Right cardiac atrium (tissue), 5 donors: ENCODE measurements around the gene BCL2L13. TPM values are rescaled to one million over a fixed set of nuclear protein-coding genes. Genes with fewer than 3 reads are reported as not detected.
A peak's percentile ranks its signal among the peaks of the same experiment; 100 is the strongest.
"Not testable (repeated sequence)": the region's sequence is repeated elsewhere in the genome, so short reads cannot be mapped to it uniquely, and the experiment has no call there.

Source experiments
- ATAC-seq, 2 donors: fragments of 200-7000 bp; cut with Tn5 transposase; one replicate each; pipeline versions ENCODE4 v1.8.0 to v1.9.1; 2020; ENCODE audit warnings: moderate library complexity in 2 of 2, mild to moderate bottlenecking in 1 of 2
- DNase-seq, 3 donors: peaks; one replicate each; pipeline ENCODE4 v3.0.0-alpha.2; 2020
- H3K27ac ChIP-seq: one replicate; pipeline ENCODE4 v1.5.1; 2013; ENCODE audit warnings: mild to moderate bottlenecking, low read length, control low read depth, moderate library complexity
- H3K27me3 ChIP-seq: one replicate; pipeline ENCODE4 v1.6.1; 2013; ENCODE audit not compliant: control insufficient read depth, insufficient read depth
- H3K4me1 ChIP-seq: one replicate; pipeline ENCODE4 v1.6.1; 2013; ENCODE audit warnings: low read length; ENCODE audit not compliant: control insufficient read depth, insufficient read depth
- H3K4me3 ChIP-seq: one replicate; pipeline ENCODE4 v1.5.1; 2013; ENCODE audit warnings: low read length, control low read depth
- H3K9me3 ChIP-seq: one replicate; pipeline ENCODE4 v1.6.1; 2013; ENCODE audit warnings: low read length; ENCODE audit not compliant: control insufficient read depth
- WGBS: extraction: QIAGEN DNeasy Blood & Tissue Kit; methylation state at CpG from one replicate; pipeline ENCODE4 v1.1.7; 2013; 5-methylcytosine and 5-hydroxymethylcytosine counted together
- intact Hi-C, 4 donors: fragments of 100-400 bp; cut with DNase I; formaldehyde crosslinking; loops; one replicate each; pipeline versions ENCODE4 v1.11.0 to v1.14.0; 2022 to 2023
- polyA plus RNA-seq: library from polyadenylated mRNA; stranded (reverse); fragments of 200-250 nt; gene quantifications from one replicate; pipeline ENCODE4 v1.2.3, GENCODE V29; 2013
- total RNA-seq, 4 donors: library from RNA; stranded (reverse); fragmentation: NEBNext Ultra II Directional; extraction: Animal tissue kit (Norgen Biotek cat#: 25700); gene quantifications; one replicate each; pipeline ENCODE4 v1.2.1, GENCODE V29; 2021
- donor health status: healthy with polysubstance abuse.
- donor health status: DM: no; HTN: yes; CAD: no.
- donor health status: DM: no; HTN: no; CAD: no.
- donor health status: DM: no; HTN: yes; CAD: no; lungs with severe emphysema.
- donor health status: DM: yes; HTN: yes; CAD: no.

The BCL2L13 gene
- total and polyA plus RNA-seq, 5 donors: 40.0 to 62.9 (median 54.5) TPM

GRCh38 chr22:17634696-17635095 is 3.9 kb upstream of the BCL2L13 start:
- H3K9me3 ChIP-seq: no peaks in the 10 kb centered on the region
- no peaks in the 10 kb centered on the region for H3K27me3 ChIP-seq
- WGBS: 92% methylated on average over 3 of the region's 3 CpGs
- ATAC-seq: no peak
- H3K27ac ChIP-seq: no peak overlapping the region
- intact Hi-C loops: loop anchor here in 2 of 4 donors (10.0 kb wide), 1 partner anchor 60 kb away; no protein-coding TSS in a partner anchor
- DNase-seq: no peak
- no peak overlapping the region for H3K4me3 ChIP-seq
- H3K4me1 ChIP-seq: no peaks in the 10 kb centered on the region

DNA sequence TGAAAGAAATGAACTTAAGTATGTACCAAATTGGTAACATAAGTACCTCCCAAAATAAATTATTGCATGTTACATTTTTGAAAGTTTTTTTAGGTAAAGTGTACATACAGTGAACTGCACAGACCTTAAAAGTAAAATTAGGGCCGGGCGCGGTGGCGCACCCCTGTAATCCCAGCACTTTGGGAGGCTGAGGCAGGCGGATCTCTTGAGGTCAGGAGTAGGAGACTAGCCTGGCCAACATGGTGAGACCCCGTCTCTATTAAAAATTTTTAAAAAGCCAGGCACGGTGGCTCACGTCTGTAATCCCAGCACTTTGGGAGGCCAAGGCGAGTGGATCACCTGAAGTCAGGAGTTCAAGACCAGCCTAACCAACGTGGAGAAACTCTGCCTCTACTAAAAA is 1.7 kb upstream of the BCL2L13 start:
- intact Hi-C loops: loop anchor here in 2 of 4 donors (10.0 kb wide), 1 partner anchor 62 kb away; no protein-coding TSS in a partner anchor
- ATAC-seq, H3K4me1 ChIP-seq, H3K27ac ChIP-seq, DNase-seq, H3K4me3 ChIP-seq, H3K27me3 ChIP-seq, H3K9me3 ChIP-seq: not testable (repeated sequence)
- 85% methylated on average over 10 of the region's 10 CpGs for WGBS

DNA sequence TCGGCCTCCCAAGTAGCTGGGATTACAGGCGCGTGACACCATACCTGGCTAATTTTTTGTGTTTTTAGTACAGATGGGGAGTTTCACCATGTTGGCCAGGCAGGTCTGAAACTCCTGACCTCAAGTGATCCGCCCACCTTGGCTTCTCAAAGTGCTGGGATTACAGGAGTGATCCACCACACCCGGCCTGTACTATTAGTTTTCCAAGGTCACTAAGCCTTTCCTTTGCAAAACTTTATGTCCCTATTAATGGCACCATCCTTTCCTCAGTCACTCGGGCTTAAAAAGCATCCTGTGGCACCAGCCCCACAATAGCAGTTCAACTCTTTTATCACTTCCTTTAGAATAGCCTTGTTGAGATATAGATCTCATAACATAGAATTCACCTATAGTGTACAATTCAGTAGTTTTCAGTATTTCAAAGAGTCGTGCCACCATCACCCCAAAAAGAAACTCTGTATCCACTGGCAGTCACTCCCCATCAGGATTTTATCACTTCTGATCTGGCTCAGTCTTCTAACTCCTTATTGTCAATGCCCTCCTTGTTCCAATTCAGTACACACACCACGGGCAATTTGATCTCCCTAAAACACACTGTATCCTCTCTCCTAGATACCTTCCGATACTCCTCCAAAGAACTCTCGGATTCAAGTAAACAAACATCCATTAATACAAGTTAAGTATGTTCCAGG is 921 bp upstream of the BCL2L13 start:
- Histone ChIP-seq H3K4me3 (peak overlapping the region; percentile 78), H3K9me3 (no peaks in the 10 kb centered on the region), H3K27me3 (no peaks in the 10 kb centered on the region), H3K4me1 (peaks cover 2% of the 10 kb centered on the region), H3K27ac (peak overlapping the region; percentile 93)
- intact Hi-C loops: loop anchor here in 2 of 4 donors (10.0 kb wide), 1 partner anchor 63 kb away; no protein-coding TSS in a partner anchor
- 57% methylated on average over 10 of the region's 10 CpGs for WGBS
- DNase-seq (no peak), ATAC-seq (peak in 1 of 2 donors; percentile 1)

DNA sequence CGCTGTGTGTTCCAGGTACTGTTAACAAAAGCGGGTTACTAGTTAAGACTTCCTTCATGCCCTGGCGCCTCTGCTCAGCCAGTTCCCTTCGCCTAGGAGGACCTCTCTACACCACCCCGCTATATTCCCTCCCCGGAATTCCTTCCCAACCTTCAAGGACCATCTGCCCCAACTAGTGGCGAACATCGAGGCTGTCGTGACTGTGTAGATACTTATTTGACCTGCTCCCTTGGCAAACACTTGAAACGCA is 450 bp upstream of the BCL2L13 start:
- Histone ChIP-seq H3K27me3 (no peaks in the 10 kb centered on the region), H3K27ac (peak overlapping the region; percentile 93), H3K9me3 (no peaks in the 10 kb centered on the region), H3K4me3 (peak overlapping the region; percentile 78), H3K4me1 (peaks cover 2% of the 10 kb centered on the region)
- ATAC-seq (peak; percentile 57 to 69), DNase-seq (no peak)
- intact Hi-C loops: loop anchor here in 2 of 4 donors (10.0 kb wide), 1 partner anchor 63 kb away; no protein-coding TSS in a partner anchor
- 2% methylated on average over 10 of the region's 10 CpGs for WGBS

- ATAC-seq (peak; percentile 42 to 55), DNase-seq (no peak)
- peak overlapping the region; percentile 78 for H3K4me3 ChIP-seq
- intact Hi-C loops: loop anchor here in 2 of 4 donors (10.0 kb wide), 1 partner anchor 64 kb away; no protein-coding TSS in a partner anchor
- H3K27me3 ChIP-seq: no peaks in the 10 kb centered on the region
- H3K27ac ChIP-seq: peak overlapping the region; percentile 93
- 7% methylated on average over 8 of the region's 8 CpGs for WGBS
- H3K4me1 ChIP-seq: peaks cover 2% of the 10 kb centered on the region
- no peaks in the 10 kb centered on the region for H3K9me3 ChIP-seq
These were observed 737 bp downstream of the BCL2L13 start for GRCh38 chr22:17639247-17639741.

DNA sequence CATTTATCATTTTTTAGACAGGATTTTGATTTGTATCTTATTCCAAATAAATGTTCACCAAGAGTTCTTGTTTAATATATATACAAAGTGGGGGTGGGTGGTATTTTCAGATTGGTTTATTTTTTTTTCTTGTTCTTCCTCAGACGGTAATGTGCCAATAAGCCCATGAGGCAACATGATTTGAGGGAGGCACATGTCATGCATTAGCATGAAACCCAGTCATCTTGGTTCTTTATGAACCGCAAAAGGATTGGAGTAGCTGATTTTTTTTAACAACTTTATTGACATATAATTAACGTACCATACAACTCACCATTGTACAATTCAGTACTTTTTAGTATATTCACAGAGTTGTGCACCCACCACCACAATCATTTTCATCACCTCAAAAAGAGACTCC is 2.7 kb downstream of the BCL2L13 start:
- peaks cover 2% of the 10 kb centered on the region for H3K4me1 ChIP-seq
- ATAC-seq: no peak
- DNase-seq: no peak
- no peak overlapping the region for H3K4me3 ChIP-seq
- no peaks in the 10 kb centered on the region for H3K27me3 ChIP-seq
- H3K27ac ChIP-seq: no peak overlapping the region
- WGBS: 53% methylated on average over 3 of the region's 3 CpGs
- no peaks in the 10 kb centered on the region for H3K9me3 ChIP-seq
- intact Hi-C loops: no loop called here

DNA sequence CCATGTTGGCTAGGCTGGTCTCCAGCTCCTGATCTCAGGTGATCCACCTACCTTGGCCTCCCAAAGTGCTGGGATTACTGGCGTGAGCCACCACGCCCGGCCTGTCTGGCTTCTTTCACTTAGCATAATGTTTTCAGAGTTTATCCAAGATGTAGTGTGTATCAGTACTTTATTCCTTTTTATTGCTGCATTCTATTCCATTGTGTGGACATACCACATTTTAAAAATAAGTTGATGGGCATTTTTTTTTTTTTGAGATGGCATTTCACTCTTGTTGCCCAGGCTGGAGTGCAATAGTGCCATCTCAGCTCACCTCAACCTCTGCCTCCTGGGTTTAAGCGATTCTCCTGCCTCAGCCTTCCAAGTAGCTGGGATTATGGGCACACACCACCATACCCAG is 3.8 kb downstream of the BCL2L13 start:
- not testable (repeated sequence) for H3K4me1 ChIP-seq, H3K27me3 ChIP-seq
- 85% methylated on average over 4 of the region's 4 CpGs for WGBS

DNA sequence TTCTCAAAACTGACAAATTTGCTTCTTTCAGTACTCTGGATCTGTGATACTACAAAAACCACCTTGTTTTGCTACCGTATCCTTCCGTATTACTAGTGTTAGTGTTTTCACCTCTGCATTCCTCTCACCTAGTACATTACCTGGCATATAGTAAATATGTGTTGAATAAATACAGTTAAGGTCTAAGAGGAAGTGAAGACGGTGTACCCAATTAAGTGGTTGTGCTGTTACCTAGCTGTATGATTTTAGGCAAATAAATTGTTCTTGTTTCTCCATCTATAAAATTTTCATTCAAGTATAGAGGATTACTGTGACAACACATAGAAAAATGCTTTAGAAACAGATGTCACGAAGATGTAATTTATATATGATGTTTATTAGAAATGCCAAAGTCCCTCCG is 8.9 kb downstream of the BCL2L13 start:
- Histone ChIP-seq H3K4me3 (no peak overlapping the region), H3K27ac (no peak overlapping the region), H3K4me1 (no peaks in the 10 kb centered on the region), H3K9me3 (no peaks in the 10 kb centered on the region), H3K27me3 (no peaks in the 10 kb centered on the region)
- ATAC-seq (no peak), DNase-seq (no peak)
- WGBS: 92% methylated on average over 5 of the region's 5 CpGs
- intact Hi-C loops: no loop called here

More for the DNA sequence above, 3.8 kb downstream of the BCL2L13 start:
- H3K27ac ChIP-seq, intact Hi-C loops, DNase-seq, ATAC-seq, H3K4me3 ChIP-seq, H3K9me3 ChIP-seq: not testable (repeated sequence)

DNA sequence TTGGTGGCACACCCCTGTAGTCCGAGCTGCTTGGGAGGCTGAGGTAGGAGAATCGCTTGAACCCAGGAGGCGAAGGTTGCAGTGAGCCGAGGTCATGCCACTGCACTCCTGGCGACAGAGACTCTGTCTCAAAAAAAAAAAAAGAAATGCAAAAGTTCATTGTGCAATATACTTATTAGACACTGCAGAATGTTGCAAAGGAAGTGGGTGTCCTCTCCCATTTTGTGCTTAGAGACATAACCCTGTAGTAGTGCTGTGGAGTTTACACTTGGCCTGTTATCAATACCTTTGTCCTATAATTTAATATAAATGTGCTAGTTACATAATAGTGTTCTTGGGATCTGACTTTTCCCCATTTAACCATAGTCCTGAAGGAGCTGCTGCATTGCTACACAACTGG is 9.4 kb downstream of the BCL2L13 start:
- Histone ChIP-seq H3K4me3 (no peak overlapping the region), H3K9me3 (no peaks in the 10 kb centered on the region), H3K27ac (no peak overlapping the region), H3K27me3 (no peaks in the 10 kb centered on the region), H3K4me1 (no peaks in the 10 kb centered on the region)
- intact Hi-C loops: no loop called here
- ATAC-seq: no peak
- no peak for DNase-seq
- 93% methylated on average over 5 of the region's 5 CpGs for whole genome bisulfite sequencing

DNA sequence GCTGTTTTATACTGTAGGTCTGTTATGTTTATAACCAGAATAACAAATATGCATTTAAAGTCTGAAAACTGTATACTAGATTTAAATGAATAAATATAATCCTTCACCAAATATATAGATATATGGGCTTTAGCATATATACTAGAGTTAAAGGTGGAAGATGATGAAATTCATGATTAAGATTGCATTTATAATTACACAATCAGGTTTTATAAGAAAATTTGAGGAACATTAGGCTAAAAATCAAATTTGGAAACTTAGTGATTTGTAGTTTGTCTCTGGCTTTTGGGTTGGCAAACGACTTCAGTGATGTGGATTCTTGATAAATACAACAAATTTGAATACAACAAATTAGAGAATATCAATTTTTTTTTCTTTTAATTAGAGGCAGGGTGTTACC is 10.0 kb downstream of the BCL2L13 start:
- no peak for DNase-seq
- no peaks in the 10 kb centered on the region for H3K9me3 ChIP-seq
- ATAC-seq: no peak
- WGBS: 71% methylated on average over 1 of the region's 1 CpG
- intact Hi-C loops: no loop called here
- H3K4me1 ChIP-seq: no peaks in the 10 kb centered on the region
- no peak overlapping the region for H3K4me3 ChIP-seq
- H3K27me3 ChIP-seq: no peaks in the 10 kb centered on the region
- H3K27ac ChIP-seq: no peak overlapping the region

DNA sequence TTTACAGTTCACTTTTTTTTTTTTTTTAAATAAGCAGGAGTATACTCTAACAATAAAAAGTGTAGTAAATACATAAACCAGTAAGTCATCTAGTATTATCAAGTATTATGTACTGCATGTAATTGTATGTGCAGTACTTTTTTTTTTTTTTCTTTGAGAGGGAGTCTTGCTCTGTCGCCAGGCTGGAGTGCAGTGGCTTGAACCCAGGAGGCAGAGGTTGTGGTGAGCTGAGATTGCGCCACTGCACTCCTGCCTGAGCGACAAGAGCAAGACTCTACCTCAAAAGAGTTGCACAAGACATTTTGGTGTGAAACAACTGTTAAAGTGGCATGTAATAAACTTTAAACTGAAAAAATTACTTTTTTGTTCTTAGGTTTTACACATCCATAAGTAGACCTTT is 16.7 kb downstream of the BCL2L13 start:
- no peak overlapping the region for H3K27ac ChIP-seq
- WGBS: 84% methylated on average over 3 of the region's 3 CpGs
- no peak overlapping the region for H3K4me3 ChIP-seq

More for the DNA sequence above, 16.7 kb downstream of the BCL2L13 start:
- Histone ChIP-seq H3K27me3 (no peaks in the 10 kb centered on the region), H3K9me3 (no peaks in the 10 kb centered on the region), H3K4me1 (no peaks in the 10 kb centered on the region)
- DNase-seq: no peak
- intact Hi-C loops: no loop called here
- no peak for ATAC-seq
